BE2C (cell line): Measurements from ENCODE around the gene SVOPL.

ENCODE experiments used
- DNase-seq: peaks from one replicate; pipeline ENCODE4 v3.0.0-alpha.2; 2020
- H3K27me3 ChIP-seq: fragments of 250-450 bp; sonication (Bioruptor Pico); 2 replicates; pipeline ENCODE4 v1.5.1; 2020; ENCODE audit warnings: mild to moderate bottlenecking
- H3K36me3 ChIP-seq: fragments of 250-450 bp; sonication (Bioruptor Pico); 2 replicates; pipeline ENCODE4 v1.5.1; 2020; ENCODE audit warnings: mild to moderate bottlenecking
- H3K4me1 ChIP-seq: fragments of 250-450 bp; sonication (Bioruptor Pico); 2 replicates; pipeline ENCODE4 v1.5.1; 2020
- H3K4me3 ChIP-seq: 2 replicates; pipeline ENCODE4 v1.5.1; 2011; ENCODE audit warnings: low read depth, low read length
- H3K9me3 ChIP-seq: fragments of 250-450 bp; sonication (Bioruptor Pico); 2 replicates; pipeline ENCODE4 v1.5.1; 2020
- TF ChIP-seq, protein P1 (sequence below): IDR thresholded peaks from 2 replicates; pipeline ENCODE4 v1.5.1; 2012; ENCODE audit warnings: mild to moderate bottlenecking, low read depth, low read length

Gene SVOPL

DNA sequence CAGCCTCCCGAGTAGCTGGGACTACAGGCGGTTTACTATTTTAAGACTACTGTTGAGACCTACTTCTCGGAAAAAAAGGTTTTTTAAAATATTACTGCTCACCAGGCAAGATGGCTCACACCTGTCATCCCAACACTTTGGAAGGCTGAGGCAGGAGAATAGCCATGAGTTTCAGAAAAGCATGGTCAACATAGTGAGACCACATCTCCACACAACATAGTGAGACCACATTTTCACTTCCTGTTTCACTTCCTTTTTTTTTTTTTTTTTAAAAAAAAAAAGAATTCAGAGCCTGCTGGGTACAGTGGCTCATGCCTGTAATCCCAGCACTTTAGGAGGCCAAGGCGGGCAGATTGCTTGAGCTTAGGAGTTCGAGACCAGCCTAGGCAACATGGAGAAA is 46.5 kb downstream of the SVOPL start:
- DNase-seq = no peak
- TF ChIP-seq, protein P1, sequence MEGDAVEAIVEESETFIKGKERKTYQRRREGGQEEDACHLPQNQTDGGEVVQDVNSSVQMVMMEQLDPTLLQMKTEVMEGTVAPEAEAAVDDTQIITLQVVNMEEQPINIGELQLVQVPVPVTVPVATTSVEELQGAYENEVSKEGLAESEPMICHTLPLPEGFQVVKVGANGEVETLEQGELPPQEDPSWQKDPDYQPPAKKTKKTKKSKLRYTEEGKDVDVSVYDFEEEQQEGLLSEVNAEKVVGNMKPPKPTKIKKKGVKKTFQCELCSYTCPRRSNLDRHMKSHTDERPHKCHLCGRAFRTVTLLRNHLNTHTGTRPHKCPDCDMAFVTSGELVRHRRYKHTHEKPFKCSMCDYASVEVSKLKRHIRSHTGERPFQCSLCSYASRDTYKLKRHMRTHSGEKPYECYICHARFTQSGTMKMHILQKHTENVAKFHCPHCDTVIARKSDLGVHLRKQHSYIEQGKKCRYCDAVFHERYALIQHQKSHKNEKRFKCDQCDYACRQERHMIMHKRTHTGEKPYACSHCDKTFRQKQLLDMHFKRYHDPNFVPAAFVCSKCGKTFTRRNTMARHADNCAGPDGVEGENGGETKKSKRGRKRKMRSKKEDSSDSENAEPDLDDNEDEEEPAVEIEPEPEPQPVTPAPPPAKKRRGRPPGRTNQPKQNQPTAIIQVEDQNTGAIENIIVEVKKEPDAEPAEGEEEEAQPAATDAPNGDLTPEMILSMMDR = no peak

GRCh38 chr7:138649506-138649905 is 51.7 kb downstream of the SVOPL start:
- no peaks in the 10 kb centered on the region for H3K4me1 ChIP-seq
- no peaks in the 10 kb centered on the region for H3K9me3 ChIP-seq
- no peak overlapping the region for H3K4me3 ChIP-seq
- no peaks in the 10 kb centered on the region for H3K27me3 ChIP-seq
- no peak for DNase-seq
- no peaks in the 10 kb centered on the region for H3K36me3 ChIP-seq
- TF ChIP-seq, protein P1 = no peak

More for the DNA sequence above, 46.5 kb downstream of the SVOPL start:
- Histone ChIP-seq H3K36me3 (no peaks in the 10 kb centered on the region), H3K4me1 (no peaks in the 10 kb centered on the region), H3K4me3 (no peak overlapping the region), H3K9me3 (no peaks in the 10 kb centered on the region; the same call in 1 of the 2 replicates), H3K27me3 (no peaks in the 10 kb centered on the region)

GRCh38 chr7:138645284-138645683 is 55.9 kb downstream of the SVOPL start:
- Histone ChIP-seq H3K4me1 (no peaks in the 10 kb centered on the region), H3K9me3 (no peaks in the 10 kb centered on the region), H3K27me3 (no peaks in the 10 kb centered on the region), H3K4me3 (no peak overlapping the region), H3K36me3 (no peaks in the 10 kb centered on the region)
- TF ChIP-seq, protein P1 = peak; percentile 38; the same call in 1 of the 2 replicates
- no peak for DNase-seq

DNA sequence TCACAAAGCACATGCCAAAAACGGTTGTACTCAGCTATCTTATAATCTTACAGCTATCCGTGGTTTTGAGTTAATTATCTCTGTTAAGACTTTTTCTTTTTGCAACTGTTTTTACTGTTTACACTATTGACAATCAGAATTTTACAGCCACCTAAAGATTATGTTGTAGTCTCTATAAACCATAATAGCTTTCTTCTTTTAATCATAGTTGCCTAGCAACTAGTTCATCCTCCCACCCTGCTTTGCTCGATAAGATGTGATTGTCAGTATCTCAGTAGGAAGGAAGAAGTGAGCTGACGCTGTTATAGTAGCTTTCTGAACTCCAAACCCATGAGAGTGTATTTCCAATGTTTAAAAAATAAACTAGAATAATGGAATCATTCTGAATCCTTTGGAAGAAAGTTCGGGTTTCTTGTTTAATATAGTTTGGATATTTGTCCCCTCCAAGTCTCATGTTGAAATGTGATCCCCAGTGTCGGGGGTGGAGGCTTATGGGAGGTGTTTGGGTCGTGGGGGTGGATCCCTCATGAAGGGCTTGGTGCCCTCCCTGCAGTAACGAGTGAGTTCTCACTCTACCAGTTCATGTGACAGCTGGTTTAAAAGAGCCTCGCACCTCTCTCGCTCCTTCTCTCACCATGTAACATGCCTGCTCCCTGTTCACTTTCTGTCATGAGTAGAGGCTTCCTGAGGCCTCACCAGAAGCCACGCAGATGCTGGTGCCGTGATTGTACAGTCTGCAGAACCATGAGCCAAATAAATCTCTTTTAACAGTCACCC is 68.1 kb downstream of the SVOPL start:
- Histone ChIP-seq H3K27me3 (no peaks in the 10 kb centered on the region), H3K4me1 (no peaks in the 10 kb centered on the region), H3K36me3 (no peaks in the 10 kb centered on the region), H3K4me3 (no peak overlapping the region), H3K9me3 (peaks cover 4% of the 10 kb centered on the region)
- TF ChIP-seq, protein P1 = no peak
- DNase-seq = no peak

DNA sequence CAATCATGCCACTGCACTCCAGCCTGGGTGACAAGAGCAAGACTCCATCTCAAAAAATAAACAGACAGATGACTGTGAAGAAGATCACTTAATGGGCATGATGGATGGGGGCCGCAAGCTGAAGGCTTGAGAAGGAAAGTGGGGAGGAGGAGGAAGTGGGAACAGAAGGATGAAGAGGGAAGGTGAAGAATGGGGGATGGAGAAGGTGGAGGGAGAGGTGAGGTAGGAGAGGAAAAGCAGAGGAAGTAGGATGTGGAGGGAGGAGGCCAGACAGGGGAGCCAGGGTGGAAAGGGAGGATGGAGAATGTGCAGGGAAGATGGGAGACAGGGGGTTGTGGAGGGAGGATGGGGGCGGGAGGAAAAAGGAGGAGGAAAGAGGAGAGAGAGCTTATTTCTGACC is 68.8 kb downstream of the SVOPL start:
- H3K4me3 ChIP-seq = no peak overlapping the region
- DNase-seq = no peak
- peaks cover 4% of the 10 kb centered on the region for H3K9me3 ChIP-seq
- TF ChIP-seq, protein P1 = no peak
- H3K27me3 ChIP-seq = no peaks in the 10 kb centered on the region
- H3K4me1 ChIP-seq = no peaks in the 10 kb centered on the region
- no peaks in the 10 kb centered on the region for H3K36me3 ChIP-seq

DNA sequence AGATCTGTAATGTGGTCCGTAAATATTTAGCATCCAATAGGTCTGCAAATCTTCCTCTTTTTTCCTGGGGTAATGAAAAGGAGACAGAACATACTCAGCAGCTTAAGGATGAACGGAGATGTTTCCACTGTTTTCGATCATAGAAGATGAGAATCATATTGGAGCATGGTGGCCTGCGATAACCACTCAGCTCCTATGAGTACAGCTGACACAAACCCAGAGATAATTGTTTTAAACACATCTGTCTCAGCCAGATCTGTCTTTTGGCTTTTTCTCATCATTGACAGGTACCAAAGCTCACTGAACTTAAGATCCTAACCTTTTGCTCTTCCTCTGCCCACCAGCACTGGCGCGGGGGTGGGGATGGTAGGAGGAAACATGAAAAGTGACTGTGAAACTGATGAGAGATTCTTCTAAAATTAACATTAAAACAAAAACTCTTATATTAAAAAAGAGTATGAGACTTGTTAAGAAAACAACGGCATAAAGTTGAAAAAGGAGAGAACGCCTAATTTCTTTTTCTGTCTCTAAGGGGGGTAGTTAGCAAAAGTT is 71.0 kb downstream of the SVOPL start:
- Histone ChIP-seq H3K4me3 (no peak overlapping the region), H3K36me3 (no peaks in the 10 kb centered on the region), H3K4me1 (no peaks in the 10 kb centered on the region), H3K27me3 (no peaks in the 10 kb centered on the region), H3K9me3 (peaks cover 4% of the 10 kb centered on the region)
- no peak for DNase-seq
- TF ChIP-seq, protein P1 = no peak
